Measurements from ENCODE around the gene CALY. TPM values are rescaled to one million over a fixed set of nuclear protein-coding genes. Genes with fewer than 3 reads are reported as not detected.

The CALY gene, protein sequence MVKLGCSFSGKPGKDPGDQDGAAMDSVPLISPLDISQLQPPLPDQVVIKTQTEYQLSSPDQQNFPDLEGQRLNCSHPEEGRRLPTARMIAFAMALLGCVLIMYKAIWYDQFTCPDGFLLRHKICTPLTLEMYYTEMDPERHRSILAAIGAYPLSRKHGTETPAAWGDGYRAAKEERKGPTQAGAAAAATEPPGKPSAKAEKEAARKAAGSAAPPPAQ
- 1 to 10 TPM; 5.9 to 6.9 TPM for total RNA-seq
- under 1 TPM; 0.22 to 0.44 (median 0.26) TPM for polyA plus RNA-seq
- total RNA-seq = 0 to 2.1 (median 0.37) reads per million in 6 experiments

DNA sequence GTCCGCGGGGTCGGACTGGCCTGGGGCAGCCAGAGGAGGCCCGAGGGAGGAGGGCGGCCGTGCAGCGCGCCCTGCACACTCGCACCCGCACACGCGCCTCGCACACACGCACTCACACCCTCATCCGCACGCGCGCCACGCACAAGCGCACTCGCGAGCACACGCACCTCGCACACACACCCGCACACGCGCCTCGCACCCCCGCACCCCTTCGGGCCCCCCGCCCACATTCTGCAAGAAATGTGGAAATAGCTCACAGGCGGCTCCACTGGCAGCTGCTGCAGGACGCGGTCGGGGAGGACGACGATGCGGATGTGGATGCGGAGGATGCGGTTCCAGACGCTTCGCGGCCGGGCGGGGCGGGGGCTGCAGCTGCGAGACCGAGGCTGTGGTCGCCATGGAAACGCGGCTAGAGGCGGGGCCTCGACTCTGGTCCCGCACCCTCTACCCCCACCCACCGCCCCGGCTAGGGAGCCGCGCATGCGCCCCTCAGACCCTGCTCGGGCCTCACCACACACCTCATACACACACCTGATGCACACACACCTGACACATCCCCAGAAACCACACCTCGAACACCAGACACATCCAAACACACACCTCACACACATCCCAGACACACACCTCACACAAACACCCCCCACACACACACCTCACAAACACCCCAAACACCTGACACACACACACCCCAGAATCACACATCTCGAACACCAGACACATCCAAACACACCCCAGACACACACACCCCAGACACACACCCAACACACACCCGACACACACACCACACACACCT is at the start of gene CALY:
Gene CALY (minus strand): TSS at position 320 of the 793 bp plus-strand sequence. CDS start 7,907 bp downstream, outside the sequence.
- Mint-ChIP-seq H3K36me3 (no peaks in the 10 kb centered on the region), H3K4me3 (peak within 1 kb of the TSS in 9 of 10 donors; percentile 67 to 85 (median 77)), H3K4me1 (peaks cover 2 to 7% (median 7%) of the 10 kb centered on the region in 4 donors), H3K9me3 (peaks cover 0 to 9% (median 0%) of the 10 kb centered on the region in 9 donors), H3K27me3 (peaks cover under 1 to 12% (median 4%) of the 10 kb centered on the region in 5 donors), H3K27ac (peak within 1 kb of the TSS in 8 of 10 donors; percentile 83 to 97 (median 93))
- POLR2A ChIA-PET = interaction anchor here (0.9 to 2.4 kb wide), 7 partner anchors 10 to 57 kb away, joined by 3 to 11 read pairs (median 4); partner anchors contain the start of genes ECHS1 and MTG1
- ATAC-seq = peak; percentile 52 to 60
- peak; percentile 78 to 97 (median 88) for DNase-seq

GRCh38 chr10:133385214-133385613 is 48.5 kb upstream of the CALY start:
- no peaks in the 10 kb centered on the region for H3K27me3 Mint-ChIP-seq
- H3K4me1 Mint-ChIP-seq = peaks cover 9 to 39% (median 24%) of the 10 kb centered on the region in 4 donors
- H3K9me3 Mint-ChIP-seq = no peaks in the 10 kb centered on the region
- DNase-seq = no peak
- no peak overlapping the region for H3K27ac Mint-ChIP-seq
- POLR2A ChIA-PET = no interaction called here
- no peak overlapping the region for H3K4me3 Mint-ChIP-seq
- ATAC-seq = no peak
- peaks cover 0 to 9% (median 5%) of the 10 kb centered on the region in 3 donors for H3K36me3 Mint-ChIP-seq

DNA sequence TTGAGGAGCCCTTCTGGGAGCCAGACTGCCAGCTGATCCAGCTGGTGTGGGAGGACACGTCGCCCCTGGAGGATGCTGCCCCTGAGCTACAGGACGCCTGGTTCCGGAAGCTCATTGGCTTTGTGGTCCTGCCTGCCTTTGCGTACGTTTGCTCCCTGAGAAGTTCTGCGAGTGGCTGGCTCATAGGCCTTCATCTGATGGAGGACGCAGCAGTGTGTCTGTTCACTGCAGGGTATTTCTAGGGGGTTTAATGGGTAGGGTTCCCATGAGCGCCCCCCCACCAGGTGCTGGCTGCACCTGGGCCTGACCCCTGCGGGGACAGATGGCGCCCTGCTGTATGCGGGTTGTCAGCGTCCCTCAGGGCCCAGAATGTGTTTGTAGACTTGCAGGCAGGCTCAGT is 47.4 kb upstream of the CALY start:
- no peak overlapping the region for H3K4me3 Mint-ChIP-seq
- no peaks in the 10 kb centered on the region for H3K27me3 Mint-ChIP-seq
- peaks cover 4 to 37% (median 16%) of the 10 kb centered on the region in 4 donors for H3K4me1 Mint-ChIP-seq
- no peaks in the 10 kb centered on the region for H3K9me3 Mint-ChIP-seq
- ATAC-seq (no peak), DNase-seq (no peak)
- peaks cover 0 to 9% (median 5%) of the 10 kb centered on the region in 3 donors for H3K36me3 Mint-ChIP-seq
- H3K27ac Mint-ChIP-seq = no peak overlapping the region
- POLR2A ChIA-PET = no interaction called here

DNA sequence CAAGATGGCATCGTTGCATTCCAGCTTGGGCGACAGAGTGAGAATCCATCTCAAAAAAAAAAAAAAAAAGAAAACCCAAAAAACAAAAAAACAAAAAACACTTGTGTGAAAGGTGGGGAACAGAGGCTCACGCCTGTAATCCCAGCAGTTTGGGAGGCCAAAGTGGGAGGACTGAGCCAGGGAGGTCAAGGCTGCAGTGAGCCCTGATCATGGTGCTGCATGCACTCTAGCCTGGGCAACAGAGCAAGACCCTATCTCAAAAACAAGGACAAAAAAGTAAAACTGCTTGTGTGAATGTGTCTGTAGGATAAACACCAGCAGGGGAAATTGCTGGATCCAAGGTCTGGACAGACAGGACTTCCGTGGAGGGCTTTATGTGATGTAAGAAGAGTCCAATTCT is 46.9 kb upstream of the CALY start:
- DNase-seq (no peak), ATAC-seq (no peak)
- Mint-ChIP-seq H3K27me3 (no peaks in the 10 kb centered on the region), H3K27ac (no peak overlapping the region), H3K36me3 (peaks cover 0 to 9% (median 5%) of the 10 kb centered on the region in 3 donors), H3K4me1 (peaks cover 0 to 32% (median 11%) of the 10 kb centered on the region in 4 donors), H3K9me3 (no peaks in the 10 kb centered on the region), H3K4me3 (no peak overlapping the region)
- POLR2A ChIA-PET = no interaction called here

DNA sequence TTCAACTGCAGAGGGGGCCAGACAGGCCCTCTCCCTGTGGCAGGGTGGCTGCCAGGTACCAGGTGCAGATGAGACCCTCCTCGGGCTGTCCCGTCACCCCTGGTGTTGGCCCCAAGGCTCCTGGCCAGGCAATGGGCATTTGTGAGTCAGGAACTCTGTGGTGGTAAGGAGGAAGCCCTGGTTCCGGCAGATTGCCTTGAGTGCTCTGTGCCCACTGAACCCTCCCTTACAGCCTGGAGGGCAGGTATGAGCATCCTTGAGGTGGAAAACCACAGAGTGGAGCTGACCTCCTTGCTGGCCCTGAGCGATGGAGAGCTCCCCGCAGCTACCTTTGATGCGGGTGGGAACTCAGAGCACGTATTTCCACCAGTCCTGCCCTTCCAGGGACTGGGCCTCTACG is 44.3 kb upstream of the CALY start:
- Mint-ChIP-seq H3K4me1 (peaks cover 0 to 31% (median 8%) of the 10 kb centered on the region in 4 donors), H3K9me3 (no peaks in the 10 kb centered on the region), H3K4me3 (peak overlapping the region in 5 of 10 donors; percentile 19 to 80 (median 75)), H3K27ac (peak overlapping the region in 1 of 10 donors; percentile 41), H3K27me3 (no peaks in the 10 kb centered on the region), H3K36me3 (peaks cover 0 to 9% (median 5%) of the 10 kb centered on the region in 3 donors)
- ATAC-seq (no peak), DNase-seq (no peak)
- POLR2A ChIA-PET = interaction anchor here (1.1 to 6.4 kb wide), 3 partner anchors 9 to 31 kb away, joined by 3 to 58 read pairs (median 4); partner anchors contain the start of gene MTG1

DNA sequence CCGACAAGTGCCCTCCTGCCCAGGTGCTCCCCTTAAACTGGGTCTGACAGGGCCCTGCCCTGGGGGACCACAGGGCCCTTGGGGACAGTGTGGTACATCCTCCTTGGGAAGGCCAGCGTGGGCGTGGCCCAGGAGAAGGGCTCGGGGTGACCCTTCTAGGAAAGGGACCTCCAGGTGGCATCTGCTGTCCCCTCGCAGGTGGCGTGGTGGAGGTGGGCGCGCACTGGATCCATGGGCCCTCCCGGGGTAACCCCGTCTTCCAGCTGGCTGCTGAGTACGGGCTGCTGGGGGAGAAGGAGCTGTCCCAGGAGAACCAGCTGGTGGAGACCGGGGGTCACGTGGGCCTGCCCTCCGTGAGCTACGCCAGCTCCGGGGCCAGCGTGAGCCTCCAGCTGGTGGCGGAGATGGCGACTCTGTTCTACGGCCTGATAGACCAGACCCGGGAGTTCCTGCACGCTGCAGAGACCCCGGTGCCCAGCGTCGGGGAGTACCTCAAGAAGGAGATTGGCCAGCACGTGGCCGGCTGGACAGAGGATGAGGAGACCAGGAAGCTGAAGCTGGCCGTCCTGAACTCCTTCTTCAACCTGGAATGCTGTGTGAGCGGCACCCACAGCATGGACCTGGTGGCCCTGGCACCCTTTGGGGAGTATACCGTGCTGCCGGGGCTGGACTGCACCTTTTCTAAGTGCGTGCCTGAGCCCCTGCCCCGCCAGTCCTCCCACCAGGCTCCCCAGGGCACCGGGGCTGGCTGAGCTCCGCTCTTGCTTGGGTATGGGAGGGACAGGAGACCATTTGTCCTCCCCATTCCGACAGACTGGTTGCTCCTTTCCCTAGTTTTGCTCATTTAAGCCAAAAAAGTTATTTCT is 43.3 kb upstream of the CALY start:
- POLR2A ChIA-PET = interaction anchor here (1.2 to 6.4 kb wide), 2 partner anchors 10 to 14 kb away, joined by 4 to 58 read pairs; partner anchors contain the start of gene MTG1
- Mint-ChIP-seq H3K4me1 (peaks cover 0 to 31% (median 8%) of the 10 kb centered on the region in 4 donors), H3K27me3 (no peaks in the 10 kb centered on the region), H3K27ac (peak overlapping the region in 6 of 10 donors; percentile 10 to 85 (median 51)), H3K9me3 (no peaks in the 10 kb centered on the region), H3K36me3 (peaks cover 0 to 9% (median 5%) of the 10 kb centered on the region in 3 donors), H3K4me3 (peak overlapping the region; percentile 57 to 80 (median 75))
- ATAC-seq (no peak), DNase-seq (no peak)

DNA sequence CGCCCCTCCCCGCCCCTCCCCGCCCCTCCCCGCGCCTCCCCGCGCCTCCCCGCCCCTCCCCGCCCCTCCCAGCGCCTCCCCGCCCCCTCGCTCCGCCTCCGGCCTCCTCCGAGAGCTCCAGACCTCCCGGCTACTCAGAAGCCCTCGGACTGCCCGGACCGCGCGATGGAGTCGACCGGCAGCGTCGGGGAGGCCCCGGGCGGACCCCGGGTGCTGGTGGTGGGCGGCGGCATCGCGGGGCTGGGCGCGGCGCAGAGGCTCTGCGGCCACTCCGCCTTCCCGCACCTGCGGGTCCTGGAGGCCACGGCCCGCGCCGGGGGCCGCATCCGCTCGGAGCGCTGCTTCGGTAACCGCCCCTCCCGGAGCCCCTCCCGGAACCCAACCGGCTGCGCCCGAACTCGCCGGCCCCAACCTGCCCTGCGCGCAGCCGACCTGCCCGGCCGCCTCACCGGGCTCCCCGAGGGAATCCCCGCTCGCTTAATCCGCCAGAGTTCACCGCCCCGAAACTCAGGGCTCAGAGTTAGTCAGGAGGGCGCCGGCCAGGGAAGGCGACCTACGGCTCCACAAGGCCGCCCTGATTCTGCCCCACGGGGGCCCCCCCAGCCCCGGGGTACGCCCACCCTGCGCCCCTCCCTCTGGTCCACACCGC is 42.6 kb upstream of the CALY start, which contains the start of gene PAOX:
Gene PAOX (plus strand): TSS at position 111 of the 649 bp plus-strand sequence. CDS start 55 bp downstream, at position 166.
- DNase-seq = peak in 9 of 10 donors; percentile 33 to 74 (median 54)
- ATAC-seq = peak; percentile 55 to 65

GRCh38 chr10:133378251-133379096 is 41.8 kb upstream of the CALY start:
- DNase-seq (peak; percentile 37 to 72 (median 54)), ATAC-seq (peak; percentile 57 to 69)
- Mint-ChIP-seq H3K9me3 (no peaks in the 10 kb centered on the region), H3K4me3 (peak overlapping the region; percentile 71 to 92 (median 85)), H3K27ac (peak overlapping the region in 7 of 10 donors; percentile 31 to 90 (median 73)), H3K27me3 (no peaks in the 10 kb centered on the region), H3K4me1 (peaks cover 2 to 38% (median 13%) of the 10 kb centered on the region in 4 donors), H3K36me3 (peaks cover 0 to 6% (median 2%) of the 10 kb centered on the region in 3 donors)
- POLR2A ChIA-PET = interaction anchor here (0.7 to 6.4 kb wide), 6 partner anchors 11 to 42 kb away, joined by 3 to 58 read pairs (median 4); partner anchors contain the start of genes CALY, FUOM and MTG1

More for the DNA sequence above, 42.6 kb upstream of the CALY start, which contains the start of gene PAOX:
- POLR2A ChIA-PET = interaction anchor here (1.1 to 6.4 kb wide), 4 partner anchors 10 to 43 kb away, joined by 3 to 58 read pairs (median 7); partner anchors contain the start of genes CALY and FUOM
- Mint-ChIP-seq H3K36me3 (peaks cover 0 to 7% (median 2%) of the 10 kb centered on the region in 3 donors), H3K27me3 (no peaks in the 10 kb centered on the region), H3K9me3 (no peaks in the 10 kb centered on the region), H3K4me1 (peaks cover 0 to 34% (median 9%) of the 10 kb centered on the region in 4 donors), H3K4me3 (peak within 1 kb of the TSS; percentile 71 to 92 (median 85)), H3K27ac (peak within 1 kb of the TSS in 7 of 10 donors; percentile 31 to 90 (median 73))

- POLR2A ChIA-PET = interaction anchor here (0.7 to 6.4 kb wide), 5 partner anchors 12 to 42 kb away, joined by 3 to 58 read pairs (median 4); partner anchors contain the start of genes CALY, FUOM and MTG1
- H3K4me3 Mint-ChIP-seq = peak overlapping the region; percentile 71 to 92 (median 85)
- no peak for ATAC-seq
- no peaks in the 10 kb centered on the region for H3K9me3 Mint-ChIP-seq
- H3K36me3 Mint-ChIP-seq = peaks cover 0 to 2% (median 2%) of the 10 kb centered on the region in 3 donors
- H3K4me1 Mint-ChIP-seq = peaks cover 2 to 38% (median 13%) of the 10 kb centered on the region in 4 donors
- no peak for DNase-seq
- peak overlapping the region in 3 of 10 donors; percentile 71 to 90 (median 76) for H3K27ac Mint-ChIP-seq
- H3K27me3 Mint-ChIP-seq = no peaks in the 10 kb centered on the region
Observed at GRCh38 chr10:133377818-133378250, 41.1 kb upstream of the CALY start.

Data from naive thymus-derived CD8-positive, alpha-beta T cell (primary cell).